Right forelimb (tissue), 1 donor: Measurements from ENCODE around the gene PTCRA.
"Not testable (repeated sequence)": the region's sequence is repeated elsewhere in the genome, so short reads cannot be mapped to it uniquely, and the experiment has no call there.

ENCODE experiments used
- DNase-seq: peaks from one replicate; pipeline ENCODE4 v3.0.0-alpha.2; 2018

PTCRA gene

DNA sequence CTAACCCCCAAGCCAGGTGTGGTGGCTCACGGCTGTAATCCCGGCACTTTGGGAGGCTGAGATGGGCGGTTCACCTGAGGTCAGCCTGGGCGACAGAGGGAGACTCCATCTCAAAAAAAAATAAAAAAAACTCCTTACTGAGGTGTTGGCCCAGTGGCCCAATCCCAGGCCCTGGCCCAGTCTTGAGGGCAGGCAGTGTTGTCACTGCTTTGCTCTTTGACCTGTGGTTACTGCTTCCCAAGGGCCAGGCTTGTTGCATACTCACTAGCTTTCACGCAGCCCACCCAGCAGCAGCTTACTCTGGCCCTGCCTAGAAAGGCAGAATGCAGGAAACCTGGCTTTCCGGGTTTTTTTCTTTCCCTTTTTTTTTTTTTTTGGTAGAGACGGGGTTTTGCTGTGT, 26.6 kb downstream of the PTCRA start:
- no peak for DNase-seq

DNA sequence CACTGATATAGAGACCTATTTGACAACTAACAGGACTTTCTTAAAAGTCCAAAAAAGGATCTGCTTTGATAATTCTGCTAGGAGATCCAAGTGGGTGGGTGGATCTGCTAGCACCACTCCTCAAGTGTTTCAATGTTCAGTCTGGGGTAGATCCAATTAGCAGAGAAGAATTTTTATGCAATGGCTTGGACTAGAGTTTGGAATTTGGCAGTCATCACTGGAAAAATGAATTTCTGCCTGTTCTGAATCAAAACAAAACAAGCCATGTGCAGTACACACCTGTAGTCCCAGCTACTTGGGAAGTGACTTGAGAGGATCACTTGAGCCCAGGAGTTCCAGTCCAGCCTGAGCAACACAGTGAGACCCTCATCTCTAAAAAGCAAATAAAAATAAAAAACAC, 32.1 kb downstream of the PTCRA start:
- no peak for DNase-seq

DNA sequence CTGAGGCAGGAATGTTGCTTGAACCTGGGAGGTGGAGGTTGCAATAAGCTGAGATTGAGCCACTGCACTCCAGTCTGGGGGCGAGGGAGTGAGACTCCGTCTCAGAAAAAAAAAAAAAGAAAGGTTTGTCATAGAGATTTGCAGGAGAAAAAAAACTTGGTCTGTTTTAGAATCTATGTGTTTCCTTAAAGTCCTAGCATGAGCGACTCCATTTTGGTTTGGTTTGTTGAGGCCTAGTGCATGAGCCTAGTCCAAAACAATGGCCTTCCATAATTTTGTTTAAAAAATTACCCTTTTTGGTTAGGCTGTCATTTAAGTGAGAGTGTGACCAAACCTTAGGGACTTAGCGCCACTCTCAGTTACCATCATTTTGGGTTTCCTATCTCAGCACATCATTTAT, 36.5 kb downstream of the PTCRA start:
- no peak for DNase-seq

DNA sequence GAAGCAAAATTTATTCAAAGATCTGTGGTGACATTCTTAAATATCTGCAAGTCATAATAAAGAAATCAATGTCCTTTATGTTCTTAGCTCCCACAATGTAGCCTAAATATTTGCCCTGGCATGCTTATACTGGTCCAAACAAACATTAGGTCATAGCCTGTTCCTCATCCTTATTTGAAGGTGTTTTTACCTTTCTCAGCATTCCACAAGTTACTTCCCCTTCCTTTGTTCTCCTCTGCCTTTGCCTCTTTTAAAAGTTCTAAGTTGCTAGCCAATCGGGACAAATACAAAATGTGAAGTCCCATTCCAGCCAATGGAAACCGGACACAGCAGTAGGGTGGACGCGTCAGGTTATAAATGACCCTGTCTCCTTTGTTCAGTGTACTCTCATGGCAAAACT, 38.6 kb downstream of the PTCRA start:
- not testable (repeated sequence) for DNase-seq

DNA sequence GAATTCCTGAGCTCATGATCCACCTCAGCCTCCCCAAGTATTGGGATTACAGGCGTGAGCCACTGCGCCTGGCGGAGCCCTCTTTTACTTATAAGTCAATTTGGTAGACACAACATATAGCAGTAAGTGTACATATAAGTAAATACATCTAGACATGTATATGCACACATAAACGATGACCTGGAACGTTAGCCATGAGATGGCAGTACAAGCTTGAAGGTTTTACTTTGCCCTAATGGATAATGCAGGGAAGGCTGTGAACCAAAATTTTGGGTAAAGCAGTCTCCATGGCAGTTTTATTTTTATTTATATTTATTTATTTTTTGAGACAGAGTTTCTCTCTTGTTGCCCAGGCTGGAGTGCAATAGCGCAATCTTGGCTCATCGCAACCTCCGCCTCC, 42.3 kb downstream of the PTCRA start:
- no peak for DNase-seq

DNA sequence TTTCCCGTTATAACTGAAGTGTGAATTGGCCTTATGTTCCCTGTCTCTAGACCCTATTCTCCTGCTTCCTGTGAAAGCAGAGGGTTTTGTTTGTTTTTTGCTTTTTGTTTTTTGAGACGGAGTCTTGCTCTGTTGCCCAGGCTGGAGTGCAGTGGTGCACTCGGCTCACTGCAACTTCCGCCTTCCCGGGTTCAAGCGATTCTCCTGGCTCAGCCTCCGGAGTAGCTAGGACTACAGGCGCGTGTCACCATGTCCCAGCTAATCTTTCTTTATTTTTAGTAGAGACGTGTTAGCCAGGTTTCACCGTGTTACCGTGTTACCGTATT, 44.0 kb downstream of the PTCRA start:
- no peak for DNase-seq

DNA sequence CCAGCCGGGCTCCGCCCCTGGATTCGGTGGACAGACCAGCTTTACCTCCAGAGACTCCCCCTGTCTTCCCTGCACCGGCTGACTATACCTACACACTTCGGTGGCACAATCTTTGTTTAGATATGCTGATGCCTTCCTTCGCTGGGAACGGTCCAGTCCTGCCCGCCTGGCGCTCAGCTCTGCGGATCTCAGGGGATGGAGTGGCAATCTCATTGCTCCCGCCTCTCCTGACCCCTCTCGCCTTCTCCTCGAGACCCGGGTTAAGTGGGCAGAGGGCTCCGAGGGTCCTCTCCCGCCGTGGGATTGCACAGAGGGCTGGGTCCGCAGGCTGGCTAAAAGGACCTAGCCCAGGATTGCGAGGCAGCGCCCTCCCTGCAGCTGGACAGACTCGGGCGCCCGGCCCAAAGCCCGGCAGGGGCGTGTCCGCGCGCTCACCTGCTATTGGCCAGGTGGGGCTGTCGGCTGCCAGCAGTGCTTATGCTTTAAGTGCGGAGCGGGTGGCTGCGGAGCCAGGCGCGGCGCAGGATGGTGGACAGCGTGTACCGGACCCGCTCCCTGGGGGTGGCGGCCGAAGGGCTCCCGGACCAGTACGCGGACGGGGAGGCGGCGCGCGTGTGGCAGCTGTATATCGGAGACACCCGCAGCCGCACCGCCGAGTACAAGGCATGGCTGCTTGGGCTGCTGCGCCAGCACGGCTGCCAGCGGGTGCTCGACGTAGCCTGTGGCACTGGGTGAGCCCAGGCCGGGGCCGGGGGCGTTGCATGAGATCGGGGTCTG, 44.6 kb downstream of the PTCRA start, which contains the start of gene GNMT:
Gene GNMT (plus strand): TSS at position 512 of the 777 bp plus-strand sequence. CDS start 14 bp downstream, at position 526.
- DNase-seq, result peak; percentile 63

DNA sequence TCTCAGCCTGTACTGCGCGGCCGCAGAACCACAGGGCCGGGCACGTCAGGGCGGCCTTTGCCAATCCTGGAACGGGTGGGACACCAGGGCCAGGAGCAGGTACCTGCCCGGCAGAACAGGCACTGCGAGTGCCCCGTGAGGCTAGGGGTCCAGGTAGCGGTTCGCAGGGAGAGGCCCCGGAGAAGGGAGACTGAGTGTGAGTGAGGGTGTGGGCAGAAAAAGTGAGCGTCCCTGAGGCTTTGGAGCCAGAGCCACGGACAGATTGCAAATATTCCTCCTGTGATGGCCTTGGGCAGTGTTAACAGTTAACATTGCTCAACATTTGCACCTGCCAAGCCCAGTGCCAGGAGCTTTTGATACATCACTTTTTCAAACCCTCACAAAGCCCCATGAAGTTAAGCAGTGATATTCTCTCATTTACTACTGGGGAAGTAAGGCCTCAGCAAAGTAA, 45.2 kb downstream of the PTCRA start:
- no peak for DNase-seq

DNA sequence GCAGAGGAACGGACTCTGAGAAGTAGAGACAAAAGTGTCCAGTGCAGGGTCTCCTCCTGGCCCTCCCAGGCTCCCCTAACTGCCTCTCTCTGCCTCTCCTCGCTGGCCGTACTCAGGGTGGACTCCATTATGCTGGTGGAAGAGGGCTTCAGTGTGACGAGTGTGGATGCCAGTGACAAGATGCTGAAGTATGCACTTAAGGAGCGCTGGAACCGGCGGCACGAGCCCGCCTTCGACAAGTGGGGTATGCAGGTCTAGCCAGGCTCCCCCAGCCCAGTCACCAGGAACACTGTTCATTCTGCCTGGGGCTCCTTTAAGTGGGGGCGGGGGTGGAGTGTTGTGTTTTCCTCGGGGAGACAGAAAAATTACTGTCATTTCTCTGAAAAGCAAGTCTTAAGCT, 46.2 kb downstream of the PTCRA start:
- DNase-seq, result no peak

DNA sequence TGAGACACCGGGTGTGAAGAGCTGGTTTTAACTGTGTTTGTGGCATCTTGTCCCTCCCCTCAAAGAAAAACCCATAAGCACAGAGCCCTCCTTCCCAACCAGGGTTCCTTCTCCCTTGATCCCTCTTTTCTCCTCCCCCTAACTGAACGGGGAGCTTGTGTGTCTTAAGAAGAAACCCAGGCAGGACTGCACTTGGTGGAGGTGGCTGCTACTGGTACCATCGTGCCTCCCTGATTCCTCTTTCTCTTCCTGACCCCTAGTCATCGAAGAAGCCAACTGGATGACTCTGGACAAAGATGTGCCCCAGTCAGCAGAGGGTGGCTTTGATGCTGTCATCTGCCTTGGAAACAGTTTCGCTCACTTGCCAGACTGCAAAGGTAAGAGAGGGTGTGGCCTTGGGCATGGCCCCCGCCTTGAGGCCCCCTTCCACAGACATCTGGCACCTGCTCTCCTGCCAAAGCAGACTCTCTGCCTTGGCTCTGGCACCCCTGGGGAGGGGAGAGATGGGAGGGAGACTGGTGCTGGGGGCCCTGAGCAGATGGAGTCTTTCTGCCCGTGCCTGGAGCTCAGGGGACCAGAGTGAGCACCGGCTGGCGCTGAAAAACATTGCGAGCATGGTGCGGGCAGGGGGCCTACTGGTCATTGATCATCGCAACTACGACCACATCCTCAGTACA, 46.8 kb downstream of the PTCRA start:
- no peak for DNase-seq

DNA sequence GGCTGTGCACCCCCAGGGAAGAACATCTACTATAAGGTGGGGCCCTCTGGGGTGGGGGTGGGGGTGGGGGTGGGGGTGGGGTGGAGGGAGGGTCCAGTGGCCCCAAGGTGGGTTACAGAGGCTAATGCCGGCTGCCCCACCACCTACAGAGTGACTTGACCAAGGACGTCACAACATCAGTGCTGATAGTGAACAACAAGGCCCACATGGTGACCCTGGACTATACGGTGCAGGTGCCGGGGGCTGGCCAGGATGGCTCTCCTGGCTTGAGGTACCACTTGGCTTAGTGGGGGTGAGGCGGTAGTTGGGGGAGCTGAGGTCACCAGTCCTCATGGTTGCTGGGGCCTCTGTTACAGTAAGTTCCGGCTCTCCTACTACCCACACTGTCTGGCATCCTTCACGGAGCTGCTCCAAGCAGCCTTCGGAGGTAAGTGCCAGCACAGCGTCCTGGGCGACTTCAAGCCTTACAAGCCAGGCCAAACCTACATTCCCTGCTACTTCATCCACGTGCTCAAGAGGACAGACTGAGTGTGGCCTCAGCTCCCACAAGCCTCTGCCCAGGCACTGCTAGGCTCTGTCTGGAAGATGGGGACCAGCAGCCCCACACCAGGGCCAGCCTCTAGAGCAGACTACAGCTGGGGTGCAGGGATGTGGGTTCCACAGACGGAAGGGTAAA, 47.5 kb downstream of the PTCRA start:
- no peak for DNase-seq

DNA sequence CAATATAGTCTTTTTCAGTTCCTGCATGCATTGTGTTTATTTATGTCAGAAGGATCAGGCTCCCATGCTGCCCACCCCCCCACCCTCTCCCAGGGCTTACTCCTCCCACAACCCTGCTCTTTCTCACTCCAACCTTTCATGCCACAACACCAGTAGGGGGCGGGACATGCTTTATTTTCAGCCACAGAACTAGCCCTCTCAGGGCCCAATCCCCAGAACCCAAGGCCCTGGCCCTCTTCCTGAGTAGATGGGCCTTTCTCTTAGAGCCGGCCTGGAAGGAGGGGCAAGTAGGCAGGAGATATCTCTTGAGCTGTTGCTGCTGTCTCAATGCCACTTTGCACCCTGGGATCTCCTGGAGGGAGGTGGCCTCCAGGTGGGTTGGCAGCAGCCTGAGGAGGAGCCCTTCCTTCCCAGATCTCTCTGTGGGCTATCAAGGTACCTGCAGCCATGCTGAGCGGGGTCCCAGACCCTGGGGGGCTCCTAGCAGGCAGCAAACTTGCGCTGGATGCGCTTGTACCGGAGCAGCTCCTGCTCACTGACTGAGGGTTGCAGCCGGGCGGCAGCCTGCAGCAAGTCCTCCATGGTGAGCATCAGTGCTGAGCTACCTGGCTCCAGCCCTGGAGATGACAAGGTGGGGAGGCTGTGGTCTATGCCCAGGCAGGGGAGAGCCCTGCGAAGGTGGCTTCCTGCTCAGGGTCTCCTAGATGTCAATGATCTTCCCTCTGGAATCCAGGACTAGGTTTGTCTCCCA, 48.2 kb downstream of the PTCRA start:
- no peak for DNase-seq

DNA sequence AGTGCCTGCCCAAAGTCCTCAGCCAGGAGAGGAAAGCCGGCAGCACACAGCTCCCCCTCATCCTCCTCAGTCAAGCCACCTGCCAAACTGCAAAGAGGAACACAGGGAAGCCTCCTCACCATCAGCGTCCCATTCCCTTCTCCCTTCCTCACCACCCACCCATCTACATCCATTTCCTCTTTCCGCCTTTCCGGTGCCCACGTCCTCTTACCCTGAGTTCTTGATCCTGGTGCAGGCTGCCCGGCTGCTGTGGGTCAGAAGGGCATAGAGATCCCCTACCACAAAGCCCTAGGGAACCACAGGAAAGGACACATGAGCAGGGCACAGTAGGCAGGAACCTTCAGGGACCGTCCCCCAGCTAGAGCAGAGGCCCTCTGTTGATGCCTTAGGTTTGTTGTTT, 50.7 kb downstream of the PTCRA start:
- no peak for DNase-seq

DNA sequence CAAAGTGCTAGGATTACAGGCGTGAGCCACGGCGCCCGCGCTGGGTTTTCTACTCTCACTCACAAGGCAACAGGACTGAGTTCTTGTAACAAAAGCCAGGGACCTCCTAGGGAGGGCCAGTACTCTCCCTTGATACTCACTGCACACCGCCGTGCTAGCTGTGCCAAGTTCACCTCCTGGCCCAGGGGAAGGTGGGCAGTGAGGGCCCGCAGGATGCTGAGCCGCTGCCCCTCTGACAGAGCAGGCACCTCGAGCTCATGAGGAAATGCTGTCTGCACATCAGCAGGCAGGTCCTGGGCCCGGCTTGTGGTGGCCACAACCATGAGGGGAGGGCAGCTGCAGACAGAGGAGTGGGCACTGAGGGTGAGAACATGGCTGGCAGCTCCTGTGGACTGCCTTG, 51.4 kb downstream of the PTCRA start:
- no peak for DNase-seq

DNA sequence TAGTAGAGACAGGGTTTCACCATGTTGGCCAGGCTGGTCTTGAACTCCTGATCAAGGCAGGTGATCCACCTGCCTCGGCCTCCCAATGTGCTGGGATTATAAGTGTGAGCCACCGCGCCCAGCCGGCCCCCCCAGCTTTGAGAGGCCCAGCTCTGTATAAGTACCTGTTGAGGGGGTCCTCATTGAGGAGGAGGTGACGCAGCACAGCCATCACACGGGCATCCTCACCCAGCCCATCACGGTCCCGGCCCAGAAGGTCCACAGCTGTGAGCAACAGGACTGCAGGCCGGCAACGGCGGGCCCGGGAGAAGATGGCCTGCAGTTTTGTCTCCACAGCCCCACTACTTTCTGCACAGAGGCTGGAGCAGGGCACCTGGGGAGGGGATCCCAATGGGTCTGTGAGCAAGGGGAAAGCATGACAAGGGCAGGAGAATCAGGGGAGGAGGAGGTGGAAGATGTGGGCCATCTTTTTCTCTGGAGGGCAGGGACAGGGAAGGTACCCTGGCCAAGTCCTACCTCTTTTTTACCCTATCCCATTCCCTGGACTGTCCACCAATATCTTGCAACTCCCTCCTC, 52.4 kb downstream of the PTCRA start:
- no peak for DNase-seq

DNA sequence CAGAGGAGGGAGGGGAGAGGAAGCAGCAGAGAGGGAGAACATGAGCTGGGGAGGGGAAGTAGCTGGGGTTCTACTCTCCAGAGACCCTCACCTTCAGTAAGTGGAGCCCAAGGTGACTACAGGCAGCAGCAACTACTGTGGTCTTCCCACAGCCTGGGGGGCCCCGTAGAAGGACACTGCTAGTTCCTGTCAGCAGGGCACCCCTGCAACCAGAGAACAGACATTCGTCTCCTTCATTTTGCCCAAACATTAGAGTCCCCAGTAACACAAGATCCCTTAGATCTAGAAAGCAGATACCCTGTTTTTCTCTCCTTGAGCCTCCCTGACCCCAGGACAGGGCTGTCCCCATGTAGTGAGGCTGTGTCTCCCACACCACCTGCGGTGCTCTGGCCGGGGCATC, 52.9 kb downstream of the PTCRA start:
- no peak for DNase-seq

DNA sequence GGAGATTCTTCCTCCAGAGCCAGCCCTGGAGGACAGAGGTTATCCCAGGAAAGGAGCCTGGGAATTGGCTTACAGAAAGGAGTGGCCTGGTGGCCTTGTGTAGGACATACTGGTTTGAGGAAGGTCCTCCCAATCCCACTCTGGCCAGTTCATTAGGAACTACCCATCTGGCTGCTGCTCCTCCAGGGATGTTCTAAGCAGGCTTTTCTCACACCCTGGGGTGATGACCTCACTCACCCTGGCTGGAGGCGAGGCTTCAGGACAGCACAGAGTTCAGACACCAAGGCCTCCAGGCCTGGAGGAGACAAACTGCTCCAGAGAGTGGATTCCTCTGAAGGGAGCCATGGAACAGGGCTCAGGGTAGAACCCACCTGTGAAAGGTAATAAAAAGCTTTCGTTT, 53.6 kb downstream of the PTCRA start:
- DNase-seq, result no peak

DNA sequence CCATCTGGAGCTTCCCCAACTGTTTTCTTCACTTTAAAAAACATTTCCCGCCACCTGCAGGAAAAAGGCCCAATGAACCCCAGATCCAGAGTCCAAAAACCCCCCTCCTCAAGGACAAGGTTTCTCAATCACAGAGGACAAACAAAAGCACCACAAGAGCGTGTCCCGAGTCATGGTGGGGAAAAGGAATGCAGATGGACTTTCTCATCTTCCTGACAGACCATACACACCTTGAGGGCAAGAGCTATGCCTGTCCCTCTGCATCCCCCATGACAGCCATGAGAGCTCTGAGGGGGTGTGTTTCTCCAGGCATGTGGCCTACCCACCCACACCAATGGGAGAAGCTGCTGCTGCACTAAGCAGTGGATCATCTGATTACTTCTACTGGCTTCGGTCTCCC, 54.1 kb downstream of the PTCRA start:
- no peak for DNase-seq

DNA sequence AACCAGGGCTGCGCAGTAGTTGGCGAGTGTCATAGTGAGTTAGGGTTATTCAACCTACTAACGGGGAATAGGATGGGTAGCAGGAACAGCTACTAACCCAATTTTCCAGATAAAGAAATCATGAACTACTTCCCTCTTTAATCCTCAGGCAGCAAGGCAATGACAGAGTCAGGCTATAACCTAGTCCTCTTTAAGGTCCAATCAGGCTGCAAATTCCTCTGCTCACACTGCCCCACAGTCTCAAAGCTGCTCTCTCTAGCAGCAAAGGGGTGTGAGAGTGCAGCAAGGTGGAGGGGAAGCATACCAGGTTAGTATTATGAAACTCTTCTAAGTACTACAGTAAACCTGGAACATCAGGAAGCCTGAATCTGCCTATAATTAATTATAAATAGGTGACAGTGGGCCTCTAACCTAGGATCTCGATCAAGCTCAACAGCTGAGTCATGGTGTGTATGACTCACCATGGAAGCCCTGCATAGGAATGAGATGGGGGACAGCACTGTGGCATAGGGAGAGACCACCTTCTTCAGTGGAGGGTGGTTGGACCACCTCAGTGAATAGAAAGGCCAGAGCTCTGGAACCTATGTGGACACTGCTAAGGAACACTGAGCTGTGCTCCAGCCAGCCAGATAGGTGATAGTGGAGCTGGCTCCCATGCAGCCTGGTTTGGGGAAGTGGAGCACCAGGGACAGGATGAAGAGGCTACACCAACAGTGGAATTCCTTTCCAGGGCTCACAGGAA, 55.2 kb downstream of the PTCRA start:
- no peak for DNase-seq

DNA sequence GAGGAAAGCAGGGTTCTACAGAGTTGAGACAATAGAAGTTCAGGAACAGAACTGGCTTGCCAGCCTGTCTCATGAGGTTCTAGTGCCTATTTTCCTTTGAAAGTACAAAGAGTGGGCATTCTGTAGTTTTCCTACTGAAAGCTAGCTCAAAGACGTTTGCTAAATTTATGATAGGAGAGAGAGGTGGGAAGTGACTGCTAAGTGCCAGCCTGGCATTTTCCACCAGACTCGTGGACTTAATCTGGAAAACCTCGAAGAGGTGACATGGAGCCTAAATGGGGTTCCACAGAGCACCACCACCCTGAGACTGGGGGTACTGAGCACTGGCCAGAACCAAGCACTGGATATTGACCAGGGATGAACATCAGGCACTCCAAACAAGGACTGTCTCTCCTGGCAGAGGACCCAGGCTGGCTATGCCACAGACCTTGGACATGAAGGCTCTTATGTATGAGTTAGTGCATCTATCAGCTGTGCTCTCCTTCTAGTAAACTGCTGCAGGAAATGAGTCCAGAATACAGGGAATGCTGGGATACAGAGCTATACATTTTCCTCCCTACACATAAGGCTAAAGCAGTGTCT, 56.0 kb downstream of the PTCRA start:
- no peak for DNase-seq

DNA sequence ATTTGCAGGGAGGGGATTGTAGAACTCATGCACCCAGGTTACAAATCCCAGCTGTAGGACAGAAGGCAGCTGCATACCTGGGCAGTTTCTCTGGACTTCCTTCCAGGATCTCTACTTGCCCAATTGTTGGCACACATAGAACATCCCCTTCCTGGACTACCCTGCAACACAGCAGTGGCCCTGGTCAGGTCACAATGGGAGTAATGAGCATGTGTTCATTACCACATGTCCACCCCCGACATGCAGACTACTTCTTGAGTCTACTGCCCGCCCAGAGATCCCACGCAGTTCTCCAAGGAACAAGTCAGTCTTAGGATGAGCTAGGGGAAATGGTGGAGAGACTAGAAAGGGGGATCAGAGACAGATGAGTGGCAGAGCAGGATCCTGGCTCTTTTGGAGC, 58.1 kb downstream of the PTCRA start:
- DNase-seq, result no peak
